ENCODE results near the gene CSPG4. TPM values are rescaled to one million over a fixed set of nuclear protein-coding genes. Genes with fewer than 3 reads are reported as not detected.
"Not testable (repeated sequence)": the region's sequence is repeated elsewhere in the genome, so short reads cannot be mapped to it uniquely, and the experiment has no call there.

The CSPG4 gene
- polyA plus RNA-seq, 2 donors: 3.0 to 4.0 TPM

- Histone ChIP-seq H3K9me3 (ENCODE audit: control insufficient read depth in 2 of 2, insufficient read depth in 1 of 2, low read depth in 1 of 2, low read length in 1 of 2) (no peaks in the 10 kb centered on the region), H3K27ac (ENCODE audit: low read depth in 2 of 2, low read length in 1 of 2) (no peak overlapping the region), H3K4me3 (ENCODE audit: low read depth in 1 of 2, low read length in 2 of 2) (no peak overlapping the region), H3K27me3 (ENCODE audit: control insufficient read depth in 1 of 2, insufficient read depth in 2 of 2, low read length in 2 of 2) (no peaks in the 10 kb centered on the region), H3K4me1 (ENCODE audit: control insufficient read depth in 2 of 2, insufficient read depth in 2 of 2, low read length in 1 of 2) (no peaks in the 10 kb centered on the region), H3K36me3 (ENCODE audit: control insufficient read depth in 2 of 2, insufficient read depth in 2 of 2, low read length in 1 of 2) (no peaks in the 10 kb centered on the region)
- WGBS, 2 donors: 96% methylated on average over 5 of the region's 5 CpGs
These were observed 27.1 kb upstream of the CSPG4 start for GRCh38 chr15:75739791-75740190.

- Histone ChIP-seq H3K36me3 (ENCODE audit: control insufficient read depth in 2 of 2, insufficient read depth in 2 of 2, low read length in 1 of 2) (no peaks in the 10 kb centered on the region), H3K9me3 (ENCODE audit: control insufficient read depth in 2 of 2, insufficient read depth in 1 of 2, low read depth in 1 of 2, low read length in 1 of 2) (no peaks in the 10 kb centered on the region), H3K4me3 (ENCODE audit: low read depth in 1 of 2, low read length in 2 of 2) (peak overlapping the region; percentile 57 to 60), H3K4me1 (ENCODE audit: control insufficient read depth in 2 of 2, insufficient read depth in 2 of 2, low read length in 1 of 2) (no peaks in the 10 kb centered on the region), H3K27me3 (ENCODE audit: control insufficient read depth in 1 of 2, insufficient read depth in 2 of 2, low read length in 2 of 2) (no peaks in the 10 kb centered on the region), H3K27ac (ENCODE audit: low read depth in 2 of 2, low read length in 1 of 2) (peak overlapping the region in 1 of 2 donors; percentile 8)
- WGBS, 2 donors: 9 to 10% methylated on average over 39 to 54 of the region's 54 CpGs
These were observed 26.1 kb upstream of the CSPG4 start for GRCh38 chr15:75738647-75739325.

- Histone ChIP-seq H3K27ac (ENCODE audit: low read depth in 2 of 2, low read length in 1 of 2) (no peak overlapping the region), H3K4me1 (ENCODE audit: control insufficient read depth in 2 of 2, insufficient read depth in 2 of 2, low read length in 1 of 2) (no peaks in the 10 kb centered on the region), H3K27me3 (ENCODE audit: control insufficient read depth in 1 of 2, insufficient read depth in 2 of 2, low read length in 2 of 2) (no peaks in the 10 kb centered on the region), H3K4me3 (ENCODE audit: low read depth in 1 of 2, low read length in 2 of 2) (peak overlapping the region; percentile 57 to 60), H3K9me3 (ENCODE audit: control insufficient read depth in 2 of 2, insufficient read depth in 1 of 2, low read depth in 1 of 2, low read length in 1 of 2) (no peaks in the 10 kb centered on the region), H3K36me3 (ENCODE audit: control insufficient read depth in 2 of 2, insufficient read depth in 2 of 2, low read length in 1 of 2) (no peaks in the 10 kb centered on the region)
- 4% methylated on average over 40 to 47 of the region's 47 CpGs for WGBS, 2 donors
These were observed 25.5 kb upstream of the CSPG4 start for GRCh38 chr15:75738014-75738646.

GRCh38 chr15:75737116-75738013 lies 24.7 kb upstream of the CSPG4 start:
- not testable (repeated sequence) for H3K27me3 ChIP-seq (ENCODE audit: control insufficient read depth in 1 of 2, insufficient read depth in 2 of 2, low read length in 2 of 2); H3K27ac ChIP-seq (ENCODE audit: low read depth in 2 of 2, low read length in 1 of 2); H3K4me1 ChIP-seq (ENCODE audit: control insufficient read depth in 2 of 2, insufficient read depth in 2 of 2, low read length in 1 of 2); H3K36me3 ChIP-seq (ENCODE audit: control insufficient read depth in 2 of 2, insufficient read depth in 2 of 2, low read length in 1 of 2); H3K9me3 ChIP-seq (ENCODE audit: control insufficient read depth in 2 of 2, insufficient read depth in 1 of 2, low read depth in 1 of 2, low read length in 1 of 2)
- H3K4me3 ChIP-seq (ENCODE audit: low read depth in 1 of 2, low read length in 2 of 2): peak overlapping the region in 1 of 2 donors; percentile 57
- 66 to 68% methylated on average over 14 of the region's 14 CpGs for WGBS, 2 donors

GRCh38 chr15:75736256-75736655 lies 23.6 kb upstream of the CSPG4 start:
- no peak overlapping the region for H3K4me3 ChIP-seq (ENCODE audit: low read depth in 1 of 2, low read length in 2 of 2)
- no peaks in the 10 kb centered on the region for H3K27me3 ChIP-seq (ENCODE audit: control insufficient read depth in 1 of 2, insufficient read depth in 2 of 2, low read length in 2 of 2)
- no peaks in the 10 kb centered on the region for H3K36me3 ChIP-seq (ENCODE audit: control insufficient read depth in 2 of 2, insufficient read depth in 2 of 2, low read length in 1 of 2)
- 86 to 90% methylated on average over 8 of the region's 8 CpGs for whole genome bisulfite sequencing, 2 donors
- H3K4me1 ChIP-seq (ENCODE audit: control insufficient read depth in 2 of 2, insufficient read depth in 2 of 2, low read length in 1 of 2): no peaks in the 10 kb centered on the region
- H3K9me3 ChIP-seq (ENCODE audit: control insufficient read depth in 2 of 2, insufficient read depth in 1 of 2, low read depth in 1 of 2, low read length in 1 of 2): no peaks in the 10 kb centered on the region
- no peak overlapping the region for H3K27ac ChIP-seq (ENCODE audit: low read depth in 2 of 2, low read length in 1 of 2)

- 84 to 87% methylated on average over 27 of the region's 27 CpGs for WGBS, 2 donors
- not testable (repeated sequence) for H3K27me3 ChIP-seq (ENCODE audit: control insufficient read depth in 1 of 2, insufficient read depth in 2 of 2, low read length in 2 of 2); H3K36me3 ChIP-seq (ENCODE audit: control insufficient read depth in 2 of 2, insufficient read depth in 2 of 2, low read length in 1 of 2); H3K4me3 ChIP-seq (ENCODE audit: low read depth in 1 of 2, low read length in 2 of 2); H3K4me1 ChIP-seq (ENCODE audit: control insufficient read depth in 2 of 2, insufficient read depth in 2 of 2, low read length in 1 of 2); H3K27ac ChIP-seq (ENCODE audit: low read depth in 2 of 2, low read length in 1 of 2); H3K9me3 ChIP-seq (ENCODE audit: control insufficient read depth in 2 of 2, insufficient read depth in 1 of 2, low read depth in 1 of 2, low read length in 1 of 2)
These were observed 22.5 kb upstream of the CSPG4 start for GRCh38 chr15:75734861-75735760.

- H3K4me3 ChIP-seq (ENCODE audit: low read depth in 1 of 2, low read length in 2 of 2): no peak overlapping the region
- H3K27me3 ChIP-seq (ENCODE audit: control insufficient read depth in 1 of 2, insufficient read depth in 2 of 2, low read length in 2 of 2): no peaks in the 10 kb centered on the region
- no peaks in the 10 kb centered on the region for H3K36me3 ChIP-seq (ENCODE audit: control insufficient read depth in 2 of 2, insufficient read depth in 2 of 2, low read length in 1 of 2)
- H3K27ac ChIP-seq (ENCODE audit: low read depth in 2 of 2, low read length in 1 of 2): no peak overlapping the region
- H3K4me1 ChIP-seq (ENCODE audit: control insufficient read depth in 2 of 2, insufficient read depth in 2 of 2, low read length in 1 of 2): no peaks in the 10 kb centered on the region
- 92 to 96% methylated on average over 14 of the region's 14 CpGs for WGBS, 2 donors
- H3K9me3 ChIP-seq (ENCODE audit: control insufficient read depth in 2 of 2, insufficient read depth in 1 of 2, low read depth in 1 of 2, low read length in 1 of 2): no peaks in the 10 kb centered on the region
These were observed 21.4 kb upstream of the CSPG4 start for GRCh38 chr15:75733761-75734651.

GRCh38 chr15:75732809-75733451 lies 20.3 kb upstream of the CSPG4 start:
- H3K27ac ChIP-seq (ENCODE audit: low read depth in 2 of 2, low read length in 1 of 2): no peak overlapping the region
- no peaks in the 10 kb centered on the region for H3K9me3 ChIP-seq (ENCODE audit: control insufficient read depth in 2 of 2, insufficient read depth in 1 of 2, low read depth in 1 of 2, low read length in 1 of 2)
- H3K4me3 ChIP-seq (ENCODE audit: low read depth in 1 of 2, low read length in 2 of 2): no peak overlapping the region
- no peaks in the 10 kb centered on the region for H3K4me1 ChIP-seq (ENCODE audit: control insufficient read depth in 2 of 2, insufficient read depth in 2 of 2, low read length in 1 of 2)
- H3K36me3 ChIP-seq (ENCODE audit: control insufficient read depth in 2 of 2, insufficient read depth in 2 of 2, low read length in 1 of 2): no peaks in the 10 kb centered on the region
- no peaks in the 10 kb centered on the region for H3K27me3 ChIP-seq (ENCODE audit: control insufficient read depth in 1 of 2, insufficient read depth in 2 of 2, low read length in 2 of 2)
- WGBS, 2 donors: 28 to 31% methylated on average over 12 of the region's 12 CpGs

Data from esophagus (tissue), 2 donors.